Measurements from ENCODE around the gene CMTM3. TPM values are rescaled to one million over a fixed set of nuclear protein-coding genes. Genes with fewer than 3 reads are reported as not detected.

Gene CMTM3
- polyA plus RNA-seq, 1 donor (not counting 4 experiments of a cell fraction or from before 2014, with no cell fraction given) = 15.7 TPM

DNA sequence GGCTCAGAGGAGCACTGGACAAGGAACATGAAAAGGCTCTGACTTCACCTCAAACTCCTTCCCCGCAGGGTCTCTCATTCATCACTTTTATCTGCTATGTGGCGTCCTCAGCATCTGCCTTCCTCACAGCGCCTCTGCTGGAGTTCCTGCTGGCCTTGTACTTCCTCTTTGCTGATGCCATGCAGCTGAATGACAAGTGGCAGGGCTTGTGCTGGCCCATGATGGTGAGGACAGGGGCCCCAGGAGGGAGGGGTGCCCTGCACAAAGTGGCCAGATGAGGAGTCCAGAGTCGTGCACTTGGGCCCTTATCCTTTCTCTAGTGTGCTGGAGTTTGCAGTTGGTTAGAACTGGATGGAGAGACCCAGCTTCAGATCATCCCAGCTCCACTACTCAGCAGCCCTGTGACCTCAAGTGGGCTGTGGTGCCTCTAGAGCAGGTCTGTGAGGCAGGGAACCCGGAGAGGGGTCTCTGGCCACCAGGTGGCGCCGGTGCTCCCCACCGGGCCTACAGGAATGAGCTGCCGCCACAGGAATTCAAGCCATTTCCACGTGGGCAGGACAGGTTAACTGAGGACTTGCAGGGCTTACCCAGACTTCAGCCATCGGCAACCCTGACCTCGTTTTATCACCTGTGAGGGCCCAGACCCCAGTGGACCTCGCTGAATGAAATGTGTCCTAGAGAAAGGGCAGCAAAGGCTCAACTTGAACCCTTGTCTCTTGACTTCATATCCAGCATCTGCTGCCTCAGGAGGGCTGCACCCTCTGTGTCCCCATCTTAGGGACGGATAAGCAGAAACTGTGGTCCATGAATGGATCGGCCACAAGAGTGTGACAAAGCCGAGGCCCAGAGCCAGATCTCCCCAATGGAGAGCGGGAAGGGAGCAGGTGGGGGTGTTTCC lies 4.0 kb downstream of the CMTM3 start:
- DNase-seq (ENCODE audit: low read depth, low spot score) (peak; percentile 58), FAIRE-seq (peak; percentile 89)
- H3K4me1 ChIP-seq (ENCODE audit: control insufficient read depth, extremely low read depth, insufficient read depth, low read length) = peaks cover 23% of the 10 kb centered on the region
- dilution Hi-C loops (cut with MboI; ENCODE audit: extremely low pct_ligation_motif_present, low sequenced_read_pairs) = no loop called here
- H3K9me1 ChIP-seq (ENCODE audit: control insufficient read depth, extremely low read depth, insufficient read depth, low read length) = no peaks in the 10 kb centered on the region
- no peak for TF ChIP-seq EZH2 (IDR thresholded peaks at IDR 0.05; ENCODE audit: low read length)
- TF ChIP-seq, protein P1, sequence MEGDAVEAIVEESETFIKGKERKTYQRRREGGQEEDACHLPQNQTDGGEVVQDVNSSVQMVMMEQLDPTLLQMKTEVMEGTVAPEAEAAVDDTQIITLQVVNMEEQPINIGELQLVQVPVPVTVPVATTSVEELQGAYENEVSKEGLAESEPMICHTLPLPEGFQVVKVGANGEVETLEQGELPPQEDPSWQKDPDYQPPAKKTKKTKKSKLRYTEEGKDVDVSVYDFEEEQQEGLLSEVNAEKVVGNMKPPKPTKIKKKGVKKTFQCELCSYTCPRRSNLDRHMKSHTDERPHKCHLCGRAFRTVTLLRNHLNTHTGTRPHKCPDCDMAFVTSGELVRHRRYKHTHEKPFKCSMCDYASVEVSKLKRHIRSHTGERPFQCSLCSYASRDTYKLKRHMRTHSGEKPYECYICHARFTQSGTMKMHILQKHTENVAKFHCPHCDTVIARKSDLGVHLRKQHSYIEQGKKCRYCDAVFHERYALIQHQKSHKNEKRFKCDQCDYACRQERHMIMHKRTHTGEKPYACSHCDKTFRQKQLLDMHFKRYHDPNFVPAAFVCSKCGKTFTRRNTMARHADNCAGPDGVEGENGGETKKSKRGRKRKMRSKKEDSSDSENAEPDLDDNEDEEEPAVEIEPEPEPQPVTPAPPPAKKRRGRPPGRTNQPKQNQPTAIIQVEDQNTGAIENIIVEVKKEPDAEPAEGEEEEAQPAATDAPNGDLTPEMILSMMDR (optimal IDR thresholded peaks at IDR 0.05 in 1 of 3, IDR thresholded peaks at IDR 0.05 in 1 of 3, conservative IDR thresholded peaks at IDR 0.05 in 1 of 3; ENCODE audit: extremely low read depth in 1 of 3, insufficient read depth in 2 of 3, low read length in 3 of 3) = peak; percentile 90 to 95 (median 91)
- H3K4me3 ChIP-seq (ENCODE audit: control insufficient read depth in 2 of 3, extremely low read depth in 1 of 3, insufficient read depth in 2 of 3, low read depth in 1 of 3, low read length in 3 of 3) = no peak overlapping the region
- no peaks in the 10 kb centered on the region for H4K20me1 ChIP-seq (ENCODE audit: control insufficient read depth, extremely low read depth, insufficient read depth, low read length)
- peak overlapping the region; percentile 43 for H3K4me2 ChIP-seq (ENCODE audit: control insufficient read depth, extremely low read depth, insufficient read depth, low read depth, low read length)
- no peak overlapping the region for H3K27ac ChIP-seq (ENCODE audit: control insufficient read depth, insufficient read depth, low read length)
- H3K36me3 ChIP-seq (ENCODE audit: control insufficient read depth in 2 of 2, extremely low read depth in 1 of 2, insufficient read depth in 2 of 2, low read length in 2 of 2) = peaks cover 22 to 25% of the 10 kb centered on the region in 2 experiments
- H2AFZ ChIP-seq (ENCODE audit: control insufficient read depth, low read length) = no peak overlapping the region
- no peaks in the 10 kb centered on the region for H3K27me3 ChIP-seq (ENCODE audit: control insufficient read depth, extremely low read depth, insufficient read depth, low read length)
- peaks cover 6% of the 10 kb centered on the region for H3K79me2 ChIP-seq (ENCODE audit: control insufficient read depth, insufficient read depth, low read length)
- H3K9ac ChIP-seq (ENCODE audit: control insufficient read depth, extremely low read depth, insufficient read depth, low read length) = peak overlapping the region; percentile 18
- no peaks in the 10 kb centered on the region for H3K9me3 ChIP-seq (ENCODE audit: control insufficient read depth, low read depth, low read length)

DNA sequence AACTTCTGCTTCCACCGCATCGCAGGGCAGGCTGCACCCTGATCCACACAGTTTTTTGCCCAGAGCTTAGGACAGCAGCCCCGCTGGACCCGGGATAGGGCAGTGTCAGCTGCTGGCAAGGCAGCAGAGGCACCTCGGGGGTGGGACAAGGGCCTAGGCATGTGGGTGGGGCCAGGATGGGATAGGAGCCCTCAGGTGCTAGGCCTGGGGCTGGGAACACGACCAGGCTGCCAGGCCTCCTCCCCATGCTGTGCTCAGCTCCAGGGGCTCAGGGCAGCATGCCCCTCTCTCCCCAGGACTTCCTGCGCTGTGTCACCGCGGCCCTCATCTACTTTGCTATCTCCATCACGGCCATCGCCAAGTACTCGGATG lies 4.6 kb downstream of the CMTM3 start:
- peak overlapping the region; percentile 18 for H3K9ac ChIP-seq (ENCODE audit: control insufficient read depth, extremely low read depth, insufficient read depth, low read length)
- no peak overlapping the region for H2AFZ ChIP-seq (ENCODE audit: control insufficient read depth, low read length)
- no peaks in the 10 kb centered on the region for H3K9me3 ChIP-seq (ENCODE audit: control insufficient read depth, low read depth, low read length)
- DNase-seq (ENCODE audit: low read depth, low spot score) (no peak), FAIRE-seq (no peak)
- TF ChIP-seq, protein P1 (optimal IDR thresholded peaks at IDR 0.05 in 1 of 3, IDR thresholded peaks at IDR 0.05 in 1 of 3, conservative IDR thresholded peaks at IDR 0.05 in 1 of 3; ENCODE audit: extremely low read depth in 1 of 3, insufficient read depth in 2 of 3, low read length in 3 of 3) = no peak
- TF ChIP-seq EZH2 (IDR thresholded peaks at IDR 0.05; ENCODE audit: low read length) = no peak
- no peaks in the 10 kb centered on the region for H4K20me1 ChIP-seq (ENCODE audit: control insufficient read depth, extremely low read depth, insufficient read depth, low read length)
- H3K27ac ChIP-seq (ENCODE audit: control insufficient read depth, insufficient read depth, low read length) = no peak overlapping the region
- H3K4me2 ChIP-seq (ENCODE audit: control insufficient read depth, extremely low read depth, insufficient read depth, low read depth, low read length) = no peak overlapping the region
- H3K79me2 ChIP-seq (ENCODE audit: control insufficient read depth, insufficient read depth, low read length) = peaks cover 6% of the 10 kb centered on the region
- no peaks in the 10 kb centered on the region for H3K9me1 ChIP-seq (ENCODE audit: control insufficient read depth, extremely low read depth, insufficient read depth, low read length)
- no peak overlapping the region for H3K4me3 ChIP-seq (ENCODE audit: control insufficient read depth in 2 of 3, extremely low read depth in 1 of 3, insufficient read depth in 2 of 3, low read depth in 1 of 3, low read length in 3 of 3)
- dilution Hi-C loops (cut with MboI; ENCODE audit: extremely low pct_ligation_motif_present, low sequenced_read_pairs) = no loop called here
- peaks cover 25% of the 10 kb centered on the region in 2 experiments for H3K36me3 ChIP-seq (ENCODE audit: control insufficient read depth in 2 of 2, extremely low read depth in 1 of 2, insufficient read depth in 2 of 2, low read length in 2 of 2)
- no peaks in the 10 kb centered on the region for H3K27me3 ChIP-seq (ENCODE audit: control insufficient read depth, extremely low read depth, insufficient read depth, low read length)
- peaks cover 19% of the 10 kb centered on the region for H3K4me1 ChIP-seq (ENCODE audit: control insufficient read depth, extremely low read depth, insufficient read depth, low read length)
